Right lobe of liver (tissue), 4 donors: ENCODE results near the gene VAV2.

ENCODE experiments used
- CTCF ChIP-seq, 4 donors: fragments of 200-600 bp in 3 of 4; fragments of 450-650 bp in 1 of 4; IDR thresholded peaks; one replicate each; pipeline versions ENCODE4 v1.5.1 to v1.8.0; 2016 to 2022; ENCODE audit warnings: antibody characterized with exemption in 4 of 4, mild to moderate bottlenecking in 2 of 4
- POLR2A ChIP-seq: fragments of 450-650 bp; IDR thresholded peaks from one replicate; pipeline ENCODE4 v1.6.1; 2017; ENCODE audit warnings: antibody characterized with exemption, mild to moderate bottlenecking
- donor health status: DM: no; HTN: no; CAD: no.
- donor health status: DM: no; HTN: no; CAD: no.
- donor health status: DM: no; HTN: yes; CAD: no.

- TF ChIP-seq CTCF (IDR thresholded peaks at IDR 0.05) (no peak), POLR2A (no peak)
Observed at GRCh38 chr9:133712221-133713100, 279.7 kb downstream of the VAV2 start.
